NCI-H226 (cell line): Measurements from ENCODE around the gene QPRT.
A peak's percentile ranks its signal among the peaks of the same experiment; 100 is the strongest.
"Not testable (repeated sequence)": the region's sequence is repeated elsewhere in the genome, so short reads cannot be mapped to it uniquely, and the experiment has no call there.

Source experiments
- DNase-seq: peaks from one replicate; pipeline ENCODE4 v3.0.0-alpha.2; 2015

The QPRT gene

DNA sequence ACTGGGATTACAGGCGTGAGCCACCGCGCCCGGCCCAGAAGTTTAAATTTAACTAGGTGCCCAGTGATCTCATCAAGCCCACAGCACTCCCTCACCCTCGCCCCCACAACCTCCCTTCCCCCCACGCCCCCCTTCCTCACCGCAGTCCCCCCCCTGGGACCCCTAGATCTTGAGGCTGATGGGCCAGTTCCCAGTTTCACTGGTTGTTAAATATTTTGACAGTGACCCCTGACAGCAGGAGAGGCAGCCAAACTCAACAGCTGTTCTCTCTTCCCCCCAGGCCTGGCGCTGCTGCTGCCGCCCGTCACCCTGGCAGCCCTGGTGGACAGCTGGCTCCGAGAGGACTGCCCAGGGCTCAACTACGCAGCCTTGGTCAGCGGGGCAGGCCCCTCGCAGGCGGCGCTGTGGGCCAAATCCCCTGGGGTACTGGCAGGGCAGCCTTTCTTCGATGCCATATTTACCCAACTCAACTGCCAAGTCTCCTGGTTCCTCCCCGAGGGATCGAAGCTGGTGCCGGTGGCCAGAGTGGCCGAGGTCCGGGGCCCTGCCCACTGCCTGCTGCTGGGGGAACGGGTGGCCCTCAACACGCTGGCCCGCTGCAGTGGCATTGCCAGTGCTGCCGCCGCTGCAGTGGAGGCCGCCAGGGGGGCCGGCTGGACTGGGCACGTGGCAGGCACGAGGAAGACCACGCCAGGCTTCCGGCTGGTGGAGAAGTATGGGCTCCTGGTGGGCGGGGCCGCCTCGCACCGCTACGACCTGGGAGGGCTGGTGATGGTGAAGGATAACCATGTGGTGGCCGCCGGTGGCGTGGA, 15.6 kb downstream of the QPRT start:
- no peak for DNase-seq

- not testable (repeated sequence) for DNase-seq
Measured at GRCh38 chr16:29695675-29696074, 16.7 kb downstream of the QPRT start.

GRCh38 chr16:29696881-29697331, 17.9 kb downstream of the QPRT start:
- DNase-seq: no peak

GRCh38 chr16:29697391-29697790, 18.4 kb downstream of the QPRT start:
- no peak for DNase-seq

DNA sequence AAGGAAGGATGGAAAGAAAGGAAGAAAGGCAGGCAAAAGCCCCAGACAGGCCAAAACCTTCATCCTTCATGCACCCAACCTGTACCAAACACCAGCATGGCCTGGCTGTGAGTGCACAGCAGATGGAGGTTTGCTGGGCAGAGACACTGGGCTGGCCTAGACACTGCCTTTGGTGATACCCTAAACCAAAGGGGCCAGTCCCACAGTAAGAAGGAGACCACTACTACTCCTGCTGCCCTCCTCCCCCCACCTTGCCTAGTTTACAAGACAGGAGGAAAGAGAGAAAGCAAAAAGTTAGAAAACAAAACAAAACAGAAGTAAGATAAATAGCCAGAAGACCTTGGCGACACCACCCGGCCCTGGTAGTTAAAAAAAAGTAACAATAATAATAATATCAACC, 19.1 kb downstream of the QPRT start:
- DNase-seq: no peak

DNA sequence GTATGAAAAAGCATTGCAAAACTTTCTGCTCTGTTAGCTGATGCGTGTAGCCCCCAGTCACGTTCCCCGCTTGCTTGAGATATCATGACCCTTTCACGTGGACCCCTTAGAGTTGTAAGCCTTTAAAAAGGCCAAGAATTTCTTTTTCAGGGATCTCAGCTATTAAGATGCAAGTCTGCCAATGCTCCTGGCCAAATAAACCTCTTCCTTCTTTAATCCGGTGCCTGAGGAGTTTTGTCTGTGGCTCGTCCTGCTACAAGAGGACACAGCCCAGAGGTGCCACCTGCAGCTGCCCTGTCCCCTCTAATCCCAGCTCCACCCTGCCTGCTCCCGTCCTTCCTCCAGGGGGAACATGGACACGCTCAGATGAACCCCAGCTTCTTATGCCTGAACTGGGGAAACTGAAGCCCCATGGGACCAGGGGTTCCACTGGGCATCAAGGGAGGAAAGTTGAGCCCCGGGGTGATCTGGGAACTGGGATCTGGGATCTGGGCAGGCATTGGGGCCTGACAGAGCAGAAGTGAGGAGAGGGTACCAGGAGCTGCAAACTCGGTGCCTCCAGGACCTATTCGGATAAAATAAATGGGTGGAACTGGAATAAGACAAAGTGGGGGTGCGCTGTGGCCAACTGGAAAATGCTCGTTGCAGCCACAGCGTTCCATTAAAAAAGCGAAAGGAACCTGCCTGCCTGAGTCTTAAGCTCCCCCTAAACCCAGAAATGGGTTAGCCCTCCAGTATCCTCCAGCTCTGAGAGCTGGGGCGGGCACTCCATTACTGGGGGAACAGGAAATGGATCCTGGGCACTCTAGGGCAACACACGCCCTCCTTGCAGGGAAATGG, 19.7 kb downstream of the QPRT start:
- DNase-seq: no peak

DNA sequence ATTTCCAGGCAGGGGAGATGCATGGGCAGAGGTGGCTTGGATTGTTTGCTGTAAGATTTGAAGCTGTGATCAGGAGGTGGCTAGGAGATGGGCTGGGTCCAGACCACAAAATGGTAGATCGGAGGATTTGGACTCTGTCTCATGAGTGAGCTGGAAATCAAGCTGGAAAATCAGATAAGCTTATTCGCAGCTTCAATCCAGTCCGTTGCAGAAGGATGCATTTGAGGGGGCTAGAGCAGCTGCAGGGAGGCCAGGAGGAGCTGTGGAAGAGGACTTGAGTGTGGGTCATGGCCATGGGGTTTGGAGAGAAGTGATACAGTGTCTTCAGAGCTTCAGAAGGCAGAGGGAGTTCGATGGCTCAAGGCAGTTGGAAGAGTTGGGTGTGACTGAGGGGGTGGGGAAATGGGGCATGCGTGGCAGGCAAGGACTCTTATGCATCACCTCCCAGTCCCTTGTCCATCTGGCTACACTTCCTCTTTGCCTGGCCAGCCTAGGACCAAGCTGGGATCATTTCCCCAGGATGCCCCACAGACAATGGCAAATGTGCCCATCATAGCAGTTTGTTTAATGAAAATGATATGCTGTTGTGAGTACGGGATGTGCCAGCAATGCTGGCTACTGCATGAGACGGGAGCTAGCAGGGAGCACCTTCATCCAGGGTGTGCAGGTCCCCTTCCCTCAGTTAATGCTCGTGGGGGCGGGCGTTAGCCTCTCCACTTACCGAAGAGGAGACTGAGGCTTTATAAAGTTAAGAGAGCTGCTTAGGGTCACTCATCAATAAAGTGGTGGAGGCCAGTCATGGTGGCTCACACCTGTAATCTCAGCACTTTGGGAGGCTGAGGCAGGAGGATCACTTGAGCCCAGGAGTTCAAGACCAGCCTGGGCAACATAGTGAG, 20.6 kb downstream of the QPRT start:
- DNase-seq: no peak

DNA sequence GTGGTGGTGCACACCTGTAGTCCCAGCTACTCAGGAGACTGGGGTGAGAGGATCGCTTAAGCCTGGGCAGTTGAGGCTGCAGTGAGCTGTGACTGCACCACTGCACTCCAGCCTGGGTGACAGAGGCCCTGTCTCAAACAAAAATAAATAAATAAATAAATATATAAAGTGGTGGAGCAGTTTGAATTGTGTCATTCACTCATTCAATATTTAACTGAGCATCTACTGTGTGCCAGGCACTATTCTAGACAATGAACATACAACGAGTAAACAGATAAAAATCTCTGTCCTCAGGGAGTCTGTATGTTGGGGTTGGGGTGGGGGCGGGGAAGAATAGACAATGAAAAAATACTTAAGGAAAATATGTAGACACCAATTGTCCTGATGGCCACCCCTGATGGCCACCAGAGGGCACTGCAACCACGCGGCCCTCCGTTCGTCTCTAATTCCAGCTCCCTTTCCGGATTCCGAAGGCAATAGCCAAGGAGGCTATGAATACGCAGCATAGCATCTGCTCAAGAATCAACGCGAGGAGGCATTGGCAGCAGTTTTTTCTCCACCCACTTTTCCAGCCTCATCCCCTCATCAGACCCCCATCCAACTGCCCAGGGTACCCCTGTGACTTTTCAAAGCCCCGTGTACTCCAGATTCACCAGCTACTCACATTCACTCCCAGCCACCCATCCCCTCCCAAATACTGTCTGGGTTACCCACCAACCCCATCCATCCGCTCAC, 21.4 kb downstream of the QPRT start:
- DNase-seq: peak; percentile 77

GRCh38 chr16:29701214-29701555, 22.2 kb downstream of the QPRT start:
- DNase-seq: no peak

GRCh38 chr16:29702269-29702668, 23.3 kb downstream of the QPRT start:
- no peak for DNase-seq

- no peak for DNase-seq
Measured at GRCh38 chr16:29705030-29705429, 26.1 kb downstream of the QPRT start.

DNA sequence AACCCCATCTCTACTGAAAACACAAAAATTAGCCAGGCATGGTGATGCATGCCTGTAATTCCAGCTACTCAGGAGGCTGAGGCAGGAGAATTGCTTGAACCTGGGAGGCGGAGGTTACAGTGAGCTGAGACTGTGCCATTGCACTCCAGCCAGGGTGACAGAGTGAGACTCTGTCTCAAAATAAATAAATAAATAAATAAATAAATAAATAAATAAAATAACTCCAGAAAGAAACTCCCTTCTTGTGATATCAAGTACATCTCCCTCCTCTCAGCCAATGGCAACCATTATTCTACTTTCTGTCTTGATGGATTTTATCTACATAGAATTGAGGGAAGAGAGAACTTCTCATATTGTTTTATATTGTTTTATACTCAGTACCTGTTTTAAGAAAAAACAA, 28.2 kb downstream of the QPRT start:
- not testable (repeated sequence) for DNase-seq

- no peak for DNase-seq
Measured at GRCh38 chr16:29708917-29709600, 30.1 kb downstream of the QPRT start.

DNA sequence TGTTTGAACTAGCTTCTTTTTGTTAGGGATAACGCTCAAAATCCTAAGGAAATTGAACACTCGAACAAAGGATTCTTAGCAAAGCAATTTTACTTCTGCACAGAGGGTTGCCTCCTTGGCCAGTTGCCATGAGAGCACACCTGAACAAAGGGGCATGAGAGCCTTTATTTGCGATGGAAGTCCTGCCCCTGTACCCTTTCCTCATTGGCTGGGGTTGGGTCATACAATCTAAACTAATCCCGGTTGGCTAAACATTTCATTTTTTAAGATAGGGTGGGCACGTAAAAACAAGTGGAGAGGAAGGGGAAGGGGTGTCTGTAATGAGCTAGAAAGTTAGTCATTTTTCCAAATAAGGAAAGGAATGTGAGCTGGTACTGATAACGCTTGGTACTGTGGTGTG, 30.7 kb downstream of the QPRT start:
- not testable (repeated sequence) for DNase-seq

- peak; percentile 24 for DNase-seq
Measured at GRCh38 chr16:29710227-29711219, 31.5 kb downstream of the QPRT start.

DNA sequence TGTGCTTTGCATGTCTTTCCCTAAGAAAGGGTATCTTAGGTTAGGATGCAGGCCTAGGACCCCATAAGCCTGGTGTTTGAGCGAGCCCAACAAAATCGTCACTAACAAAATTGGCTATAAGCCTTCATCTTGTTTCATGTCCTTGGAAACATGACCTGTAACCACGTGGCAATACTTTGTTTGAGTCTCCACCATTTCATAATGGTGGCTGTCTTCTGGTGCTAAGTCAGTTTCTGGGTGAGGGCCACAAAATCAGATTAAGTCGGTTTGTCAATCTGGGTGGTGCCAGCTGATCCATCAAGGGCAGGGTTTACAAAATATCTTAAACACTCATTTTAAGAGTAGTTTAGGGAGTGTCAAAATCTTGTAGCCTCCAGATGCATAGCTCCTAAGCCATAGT, 33.8 kb downstream of the QPRT start:
- DNase-seq: no peak

DNA sequence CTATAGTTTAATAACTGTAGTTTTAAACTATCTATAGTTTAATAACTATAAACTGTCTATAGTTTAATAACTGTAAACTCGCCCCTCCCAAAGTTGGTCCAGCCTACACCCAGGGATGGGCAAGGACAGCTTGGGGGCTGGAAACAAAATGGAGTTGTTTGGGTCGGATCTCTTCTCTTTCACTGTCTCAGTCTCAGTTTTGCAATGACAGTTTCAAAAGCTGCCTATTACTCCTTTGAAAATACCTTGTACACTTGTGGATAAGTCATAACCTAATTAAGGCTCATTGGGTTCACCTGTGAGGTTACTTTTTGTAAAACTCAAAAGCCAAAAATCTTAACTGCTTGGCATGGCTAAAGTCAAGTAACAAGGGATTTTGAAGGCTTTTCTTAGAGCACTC, 35.4 kb downstream of the QPRT start:
- no peak for DNase-seq

DNA sequence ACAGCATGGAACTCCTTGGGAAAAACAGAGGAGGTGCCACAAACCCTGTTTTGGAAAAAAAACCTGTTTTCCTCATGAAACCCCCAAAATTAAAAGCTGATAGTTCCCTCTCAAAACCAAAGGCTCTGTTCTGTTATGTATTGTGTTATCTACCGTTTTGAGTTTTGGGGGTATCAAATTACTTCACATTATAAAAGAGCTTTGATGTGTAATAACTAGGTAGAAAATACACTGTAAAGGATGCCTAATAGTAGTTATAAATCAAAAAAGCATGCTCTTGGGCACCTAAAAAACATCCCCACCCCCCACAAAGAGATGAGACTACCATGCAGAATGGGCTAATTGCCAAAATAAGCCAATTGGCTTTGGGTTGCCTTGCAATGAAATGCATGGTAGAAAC, 36.0 kb downstream of the QPRT start:
- no peak for DNase-seq

- no peak for DNase-seq
Measured at GRCh38 chr16:29717113-29717512, 38.1 kb downstream of the QPRT start.

DNA sequence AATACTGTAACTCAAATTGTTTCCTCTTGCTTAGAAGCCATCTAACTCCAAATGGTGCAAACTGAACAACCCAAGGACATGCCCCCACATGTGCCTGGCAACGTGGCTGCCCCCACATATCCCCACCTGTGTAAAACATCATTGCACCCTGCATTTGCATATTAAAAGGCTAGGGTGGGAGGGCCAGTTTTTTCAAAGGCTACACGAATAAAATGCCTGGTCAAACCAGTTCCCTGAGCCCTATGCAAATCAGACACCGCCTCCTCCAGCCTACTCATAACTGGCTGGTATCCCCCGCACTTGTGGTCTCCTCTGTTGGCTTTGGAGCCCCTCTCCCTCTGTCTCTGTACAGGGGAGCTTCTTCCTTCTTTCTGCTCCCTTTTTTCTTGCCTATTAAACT, 40.1 kb downstream of the QPRT start:
- DNase-seq: no peak

GRCh38 chr16:29720703-29721102, 41.7 kb downstream of the QPRT start:
- no peak for DNase-seq
